GM23338 (cell line): Measurements from ENCODE around the gene NTM. TPM values are rescaled to one million over a fixed set of nuclear protein-coding genes. Genes with fewer than 3 reads are reported as not detected.

Experiments
- ATAC-seq: fragments of 200-7000 bp; cut with Tn5 transposase; 3 replicates; pipeline ENCODE4 v1.9.1; 2020
- DNase-seq: peaks from one replicate; pipeline ENCODE4 v3.0.0-alpha.2; 2015; ENCODE audit warnings: low spot score
- H2AFZ ChIP-seq: fragments of 200-600 bp; sonication (generic); 2 replicates; pipeline ENCODE4 v1.8.0; 2016; ENCODE audit warnings: antibody characterized with exemption, mild to moderate bottlenecking, moderate library complexity
- H3F3A ChIP-seq: fragments of 200-600 bp; sonication (generic); replicated peaks from 2 replicates; pipeline ENCODE4 v1.8.0; 2017; ENCODE audit warnings: antibody characterized with exemption, mixed run types, low read depth
- H3K27ac ChIP-seq: fragments of 200-600 bp; sonication (generic); 2 replicates; pipeline ENCODE4 v1.6.1; 2016; ENCODE audit warnings: low read depth
- H3K27me3 ChIP-seq: fragments of 200-600 bp; sonication (generic); 2 replicates; pipeline ENCODE4 v1.8.0; 2016; ENCODE audit warnings: mild to moderate bottlenecking, mixed run types, moderate library complexity; ENCODE audit not compliant: insufficient read depth
- H3K36me3 ChIP-seq: fragments of 200-600 bp; sonication (generic); 2 replicates; pipeline ENCODE4 v1.8.0; 2016; ENCODE audit warnings: mild to moderate bottlenecking; ENCODE audit not compliant: insufficient read depth
- H3K4me1 ChIP-seq: fragments of 200-600 bp; sonication (generic); 2 replicates; pipeline ENCODE4 v1.8.0; 2016; ENCODE audit warnings: mild to moderate bottlenecking, moderate library complexity; ENCODE audit not compliant: insufficient read depth
- H3K4me2 ChIP-seq: fragments of 200-600 bp; sonication (generic); 2 replicates; pipeline ENCODE4 v1.7.1; 2017; ENCODE audit warnings: mixed run types
- H3K4me3 ChIP-seq: fragments of 200-600 bp; sonication (generic); 2 replicates; pipeline ENCODE4 v1.6.1; 2016; ENCODE audit warnings: mixed run types
- H3K79me2 ChIP-seq: fragments of 200-600 bp; sonication (generic); replicated peaks from 2 replicates; pipeline ENCODE4 v1.8.0; 2017; ENCODE audit warnings: mild to moderate bottlenecking; ENCODE audit not compliant: insufficient read depth
- H3K9me2 ChIP-seq: fragments of 200-600 bp; sonication (generic); 2 replicates; pipeline ENCODE4 v1.8.0; 2017; ENCODE audit not compliant: insufficient read depth
- H4K20me1 ChIP-seq: fragments of 200-600 bp; sonication (generic); replicated peaks from 2 replicates; pipeline ENCODE4 v1.8.0; 2017; ENCODE audit warnings: mild to moderate bottlenecking; ENCODE audit not compliant: insufficient read depth
- H3K27ac Mint-ChIP-seq: 2 replicates; pipeline ENCODE4 v1.8.0; 2020; ENCODE audit warnings: inconsistent platforms, mild to moderate bottlenecking, moderate library complexity, mixed read lengths
- H3K27me3 Mint-ChIP-seq: 3 replicates; pipeline ENCODE4 v1.8.0; 2022; ENCODE audit warnings: low read depth, mild to moderate bottlenecking, moderate library complexity, mixed read lengths, inconsistent platforms; ENCODE audit not compliant: insufficient read depth, poor library complexity
- H3K36me3 Mint-ChIP-seq: 3 replicates; pipeline ENCODE4 v1.8.0; 2021; ENCODE audit warnings: low read depth, mild to moderate bottlenecking, inconsistent platforms, moderate library complexity, mixed read lengths
- H3K4me1 Mint-ChIP-seq: 3 replicates; pipeline ENCODE4 v1.8.0; 2020; ENCODE audit warnings: mild to moderate bottlenecking, inconsistent platforms, mixed read lengths
- H3K4me3 Mint-ChIP-seq: 3 replicates; pipeline ENCODE4 v1.8.0; 2021; ENCODE audit warnings: moderate library complexity, mild to moderate bottlenecking, inconsistent platforms, mixed read lengths
- H3K9me3 Mint-ChIP-seq: 3 replicates; pipeline ENCODE4 v1.8.0; 2020; ENCODE audit warnings: moderate library complexity, mild to moderate bottlenecking, inconsistent platforms, mixed read lengths
- EZH2phosphoT487 ChIP-seq: fragments of 200-600 bp; sonication (generic); IDR thresholded peaks from one replicate; pipeline ENCODE4 v1.8.1; 2018; ENCODE audit warnings: antibody characterized with exemption; ENCODE audit not compliant: unreplicated experiment
- JUNB ChIP-seq: IDR thresholded peaks from one replicate; pipeline ENCODE4 v1.6.1; 2016; ENCODE audit warnings: antibody characterized with exemption; ENCODE audit not compliant: unreplicated experiment
- STAT1 ChIP-seq: IDR thresholded peaks from one replicate; pipeline ENCODE4 v1.6.1; 2016; ENCODE audit warnings: antibody characterized with exemption; ENCODE audit not compliant: unreplicated experiment
- ZNF114 ChIP-seq: fragments of 250-450 bp; sonication (Bioruptor Pico); IDR thresholded peaks from 2 replicates; pipeline ENCODE4 v1.5.0; 2020; ENCODE audit warnings: mild to moderate bottlenecking, moderate library complexity
- polyA plus RNA-seq: library from polyadenylated mRNA; unstranded; fragments of >200 nt; fragmentation: Nextera tagmentation; extraction: Ambion mirVana; gene quantifications from 2 replicates; pipeline ENCODE4 v1.2.1, GENCODE V29; 2016
- total RNA-seq: library from RNA; depleted of rRNA; stranded (reverse); fragments of >200 nt; shearing (Covaris generic); gene quantifications from 2 replicates; pipeline ENCODE4 v1.2.3, GENCODE V29; 2014
- TF ChIP-seq, protein P1 (sequence below): IDR thresholded peaks from one replicate; pipeline ENCODE4 v1.6.1; 2018; ENCODE audit warnings: antibody characterized with exemption; ENCODE audit not compliant: unreplicated experiment
- TF ChIP-seq, protein P2 (sequence below), 2 experiments: fragments of 200-600 bp in 1 of 2; sonication (generic) in 1 of 2; conservative IDR thresholded peaks; 2 replicates each; pipeline versions ENCODE4 v1.5.1 to v1.6.1; 2016 to 2017; ENCODE audit warnings: antibody characterized with exemption in 2 of 2, low read depth in 2 of 2, mild to moderate bottlenecking in 2 of 2, moderate library complexity in 1 of 2
- TF ChIP-seq, protein P3 (sequence below): IDR thresholded peaks from 2 replicates; pipeline ENCODE4 v1.6.1; 2016; ENCODE audit warnings: antibody characterized with exemption
- TF ChIP-seq, protein P4 (sequence below): fragments of 250-450 bp; sonication (Bioruptor Pico); IDR thresholded peaks from 2 replicates; pipeline ENCODE4 v1.5.0; 2020; ENCODE audit warnings: mild to moderate bottlenecking, moderate library complexity

The NTM gene
- total and polyA plus RNA-seq, 2 experiments from 2014 or later, result 10.6 to 14.6 TPM

DNA sequence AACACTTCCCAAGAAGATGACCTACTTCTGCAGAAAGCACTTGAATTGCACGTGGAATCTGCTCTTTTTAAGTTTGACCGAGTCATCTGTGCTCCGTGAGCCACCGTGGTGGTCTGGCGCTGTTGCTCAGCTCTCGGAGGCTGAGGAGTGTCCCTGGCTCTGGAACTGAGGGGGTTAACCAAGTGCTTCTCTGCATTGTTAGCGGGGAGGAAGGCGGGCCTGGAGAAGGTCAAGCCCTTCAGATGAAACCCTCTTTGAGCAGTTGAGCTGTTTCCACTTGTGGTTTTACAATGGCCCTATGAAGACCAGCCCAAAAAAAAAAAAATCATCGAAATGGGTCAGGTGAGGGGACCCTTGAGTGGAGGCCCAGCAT, 286.4 kb downstream of the NTM start:
- Histone ChIP-seq H3K27ac (peak overlapping the region; percentile 67; the same call in 1 of the 2 replicates), H3K4me1 (peaks cover 64% of the 10 kb centered on the region), H3K4me3 (no peak overlapping the region), H4K20me1 (no peaks in the 10 kb centered on the region), H3K79me2 (no peaks in the 10 kb centered on the region), H3K4me2 (peak overlapping the region; percentile 29), H3F3A (no peaks in the 10 kb centered on the region), H3K9me2 (no peaks in the 10 kb centered on the region), H2AFZ (peak overlapping the region; percentile 35), H3K36me3 (no peaks in the 10 kb centered on the region; the same call in 1 of the 2 replicates), H3K27me3 (no peaks in the 10 kb centered on the region)
- H3K27ac Mint-ChIP-seq, result peak overlapping the region; percentile 74
- ATAC-seq, result peak; percentile 58
- peaks cover 92% of the 10 kb centered on the region for H3K4me1 Mint-ChIP-seq
- peaks cover 9% of the 10 kb centered on the region for H3K27me3 Mint-ChIP-seq
- peak; percentile 49 for DNase-seq
- no peaks in the 10 kb centered on the region for H3K36me3 Mint-ChIP-seq
- TF ChIP-seq, protein P1, sequence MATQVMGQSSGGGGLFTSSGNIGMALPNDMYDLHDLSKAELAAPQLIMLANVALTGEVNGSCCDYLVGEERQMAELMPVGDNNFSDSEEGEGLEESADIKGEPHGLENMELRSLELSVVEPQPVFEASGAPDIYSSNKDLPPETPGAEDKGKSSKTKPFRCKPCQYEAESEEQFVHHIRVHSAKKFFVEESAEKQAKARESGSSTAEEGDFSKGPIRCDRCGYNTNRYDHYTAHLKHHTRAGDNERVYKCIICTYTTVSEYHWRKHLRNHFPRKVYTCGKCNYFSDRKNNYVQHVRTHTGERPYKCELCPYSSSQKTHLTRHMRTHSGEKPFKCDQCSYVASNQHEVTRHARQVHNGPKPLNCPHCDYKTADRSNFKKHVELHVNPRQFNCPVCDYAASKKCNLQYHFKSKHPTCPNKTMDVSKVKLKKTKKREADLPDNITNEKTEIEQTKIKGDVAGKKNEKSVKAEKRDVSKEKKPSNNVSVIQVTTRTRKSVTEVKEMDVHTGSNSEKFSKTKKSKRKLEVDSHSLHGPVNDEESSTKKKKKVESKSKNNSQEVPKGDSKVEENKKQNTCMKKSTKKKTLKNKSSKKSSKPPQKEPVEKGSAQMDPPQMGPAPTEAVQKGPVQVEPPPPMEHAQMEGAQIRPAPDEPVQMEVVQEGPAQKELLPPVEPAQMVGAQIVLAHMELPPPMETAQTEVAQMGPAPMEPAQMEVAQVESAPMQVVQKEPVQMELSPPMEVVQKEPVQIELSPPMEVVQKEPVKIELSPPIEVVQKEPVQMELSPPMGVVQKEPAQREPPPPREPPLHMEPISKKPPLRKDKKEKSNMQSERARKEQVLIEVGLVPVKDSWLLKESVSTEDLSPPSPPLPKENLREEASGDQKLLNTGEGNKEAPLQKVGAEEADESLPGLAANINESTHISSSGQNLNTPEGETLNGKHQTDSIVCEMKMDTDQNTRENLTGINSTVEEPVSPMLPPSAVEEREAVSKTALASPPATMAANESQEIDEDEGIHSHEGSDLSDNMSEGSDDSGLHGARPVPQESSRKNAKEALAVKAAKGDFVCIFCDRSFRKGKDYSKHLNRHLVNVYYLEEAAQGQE, result no peak
- TF ChIP-seq EZH2phosphoT487 (no peak), JUNB (no peak), STAT1 (no peak), ZNF114 (CRISPR knock-in tag) (no peak)
- TF ChIP-seq, protein P2, sequence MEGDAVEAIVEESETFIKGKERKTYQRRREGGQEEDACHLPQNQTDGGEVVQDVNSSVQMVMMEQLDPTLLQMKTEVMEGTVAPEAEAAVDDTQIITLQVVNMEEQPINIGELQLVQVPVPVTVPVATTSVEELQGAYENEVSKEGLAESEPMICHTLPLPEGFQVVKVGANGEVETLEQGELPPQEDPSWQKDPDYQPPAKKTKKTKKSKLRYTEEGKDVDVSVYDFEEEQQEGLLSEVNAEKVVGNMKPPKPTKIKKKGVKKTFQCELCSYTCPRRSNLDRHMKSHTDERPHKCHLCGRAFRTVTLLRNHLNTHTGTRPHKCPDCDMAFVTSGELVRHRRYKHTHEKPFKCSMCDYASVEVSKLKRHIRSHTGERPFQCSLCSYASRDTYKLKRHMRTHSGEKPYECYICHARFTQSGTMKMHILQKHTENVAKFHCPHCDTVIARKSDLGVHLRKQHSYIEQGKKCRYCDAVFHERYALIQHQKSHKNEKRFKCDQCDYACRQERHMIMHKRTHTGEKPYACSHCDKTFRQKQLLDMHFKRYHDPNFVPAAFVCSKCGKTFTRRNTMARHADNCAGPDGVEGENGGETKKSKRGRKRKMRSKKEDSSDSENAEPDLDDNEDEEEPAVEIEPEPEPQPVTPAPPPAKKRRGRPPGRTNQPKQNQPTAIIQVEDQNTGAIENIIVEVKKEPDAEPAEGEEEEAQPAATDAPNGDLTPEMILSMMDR (conservative IDR thresholded peaks at IDR 0.05; ENCODE audit: low read depth in 2 of 2), result 0 out of 4 replicates have a peak, but pooled peaks of 1 of the 2 experiments have one; percentile 7
- TF ChIP-seq, protein P3, sequence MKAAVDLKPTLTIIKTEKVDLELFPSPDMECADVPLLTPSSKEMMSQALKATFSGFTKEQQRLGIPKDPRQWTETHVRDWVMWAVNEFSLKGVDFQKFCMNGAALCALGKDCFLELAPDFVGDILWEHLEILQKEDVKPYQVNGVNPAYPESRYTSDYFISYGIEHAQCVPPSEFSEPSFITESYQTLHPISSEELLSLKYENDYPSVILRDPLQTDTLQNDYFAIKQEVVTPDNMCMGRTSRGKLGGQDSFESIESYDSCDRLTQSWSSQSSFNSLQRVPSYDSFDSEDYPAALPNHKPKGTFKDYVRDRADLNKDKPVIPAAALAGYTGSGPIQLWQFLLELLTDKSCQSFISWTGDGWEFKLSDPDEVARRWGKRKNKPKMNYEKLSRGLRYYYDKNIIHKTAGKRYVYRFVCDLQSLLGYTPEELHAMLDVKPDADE, result no peak
- TF ChIP-seq, protein P4, sequence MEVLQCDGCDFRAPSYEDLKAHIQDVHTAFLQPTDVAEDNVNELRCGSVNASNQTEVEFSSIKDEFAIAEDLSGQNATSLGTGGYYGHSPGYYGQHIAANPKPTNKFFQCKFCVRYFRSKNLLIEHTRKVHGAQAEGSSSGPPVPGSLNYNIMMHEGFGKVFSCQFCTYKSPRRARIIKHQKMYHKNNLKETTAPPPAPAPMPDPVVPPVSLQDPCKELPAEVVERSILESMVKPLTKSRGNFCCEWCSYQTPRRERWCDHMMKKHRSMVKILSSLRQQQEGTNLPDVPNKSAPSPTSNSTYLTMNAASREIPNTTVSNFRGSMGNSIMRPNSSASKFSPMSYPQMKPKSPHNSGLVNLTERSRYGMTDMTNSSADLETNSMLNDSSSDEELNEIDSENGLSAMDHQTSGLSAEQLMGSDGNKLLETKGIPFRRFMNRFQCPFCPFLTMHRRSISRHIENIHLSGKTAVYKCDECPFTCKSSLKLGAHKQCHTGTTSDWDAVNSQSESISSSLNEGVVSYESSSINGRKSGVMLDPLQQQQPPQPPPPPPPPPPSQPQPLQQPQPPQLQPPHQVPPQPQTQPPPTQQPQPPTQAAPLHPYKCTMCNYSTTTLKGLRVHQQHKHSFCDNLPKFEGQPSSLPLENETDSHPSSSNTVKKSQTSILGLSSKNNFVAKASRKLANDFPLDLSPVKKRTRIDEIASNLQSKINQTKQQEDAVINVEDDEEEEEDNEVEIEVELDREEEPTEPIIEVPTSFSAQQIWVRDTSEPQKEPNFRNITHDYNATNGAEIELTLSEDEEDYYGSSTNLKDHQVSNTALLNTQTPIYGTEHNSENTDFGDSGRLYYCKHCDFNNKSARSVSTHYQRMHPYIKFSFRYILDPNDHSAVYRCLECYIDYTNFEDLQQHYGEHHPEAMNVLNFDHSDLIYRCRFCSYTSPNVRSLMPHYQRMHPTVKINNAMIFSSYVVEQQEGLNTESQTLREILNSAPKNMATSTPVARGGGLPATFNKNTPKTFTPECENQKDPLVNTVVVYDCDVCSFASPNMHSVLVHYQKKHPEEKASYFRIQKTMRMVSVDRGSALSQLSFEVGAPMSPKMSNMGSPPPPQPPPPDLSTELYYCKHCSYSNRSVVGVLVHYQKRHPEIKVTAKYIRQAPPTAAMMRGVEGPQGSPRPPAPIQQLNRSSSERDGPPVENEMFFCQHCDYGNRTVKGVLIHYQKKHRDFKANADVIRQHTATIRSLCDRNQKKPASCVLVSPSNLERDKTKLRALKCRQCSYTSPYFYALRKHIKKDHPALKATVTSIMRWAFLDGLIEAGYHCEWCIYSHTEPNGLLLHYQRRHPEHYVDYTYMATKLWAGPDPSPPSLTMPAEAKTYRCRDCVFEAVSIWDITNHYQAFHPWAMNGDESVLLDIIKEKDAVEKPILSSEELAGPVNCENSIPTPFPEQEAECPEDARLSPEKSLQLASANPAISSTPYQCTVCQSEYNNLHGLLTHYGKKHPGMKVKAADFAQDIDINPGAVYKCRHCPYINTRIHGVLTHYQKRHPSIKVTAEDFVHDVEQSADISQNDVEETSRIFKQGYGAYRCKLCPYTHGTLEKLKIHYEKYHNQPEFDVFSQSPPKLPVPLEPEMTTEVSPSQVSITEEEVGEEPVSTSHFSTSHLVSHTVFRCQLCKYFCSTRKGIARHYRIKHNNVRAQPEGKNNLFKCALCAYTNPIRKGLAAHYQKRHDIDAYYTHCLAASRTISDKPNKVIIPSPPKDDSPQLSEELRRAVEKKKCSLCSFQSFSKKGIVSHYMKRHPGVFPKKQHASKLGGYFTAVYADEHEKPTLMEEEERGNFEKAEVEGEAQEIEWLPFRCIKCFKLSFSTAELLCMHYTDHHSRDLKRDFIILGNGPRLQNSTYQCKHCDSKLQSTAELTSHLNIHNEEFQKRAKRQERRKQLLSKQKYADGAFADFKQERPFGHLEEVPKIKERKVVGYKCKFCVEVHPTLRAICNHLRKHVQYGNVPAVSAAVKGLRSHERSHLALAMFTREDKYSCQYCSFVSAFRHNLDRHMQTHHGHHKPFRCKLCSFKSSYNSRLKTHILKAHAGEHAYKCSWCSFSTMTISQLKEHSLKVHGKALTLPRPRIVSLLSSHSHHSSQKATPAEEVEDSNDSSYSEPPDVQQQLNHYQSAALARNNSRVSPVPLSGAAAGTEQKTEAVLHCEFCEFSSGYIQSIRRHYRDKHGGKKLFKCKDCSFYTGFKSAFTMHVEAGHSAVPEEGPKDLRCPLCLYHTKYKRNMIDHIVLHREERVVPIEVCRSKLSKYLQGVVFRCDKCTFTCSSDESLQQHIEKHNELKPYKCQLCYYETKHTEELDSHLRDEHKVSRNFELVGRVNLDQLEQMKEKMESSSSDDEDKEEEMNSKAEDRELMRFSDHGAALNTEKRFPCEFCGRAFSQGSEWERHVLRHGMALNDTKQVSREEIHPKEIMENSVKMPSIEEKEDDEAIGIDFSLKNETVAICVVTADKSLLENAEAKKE (CRISPR knock-in tag), result peak; percentile 62; the same call in 1 of the 2 replicates
- peak overlapping the region; percentile 55; the same call in 2 of the 3 replicates for H3K4me3 Mint-ChIP-seq
- H3K9me3 Mint-ChIP-seq, result no peaks in the 10 kb centered on the region; the same call in 2 of the 3 replicates
